ENCODE data around the gene RAPGEF4.

RAPGEF4 gene

GRCh38 chr2:172967036-172967982 is 231.7 kb downstream of the RAPGEF4 start:
- DNase-seq (ENCODE audit: low read depth in 2 of 2): no peak

DNA sequence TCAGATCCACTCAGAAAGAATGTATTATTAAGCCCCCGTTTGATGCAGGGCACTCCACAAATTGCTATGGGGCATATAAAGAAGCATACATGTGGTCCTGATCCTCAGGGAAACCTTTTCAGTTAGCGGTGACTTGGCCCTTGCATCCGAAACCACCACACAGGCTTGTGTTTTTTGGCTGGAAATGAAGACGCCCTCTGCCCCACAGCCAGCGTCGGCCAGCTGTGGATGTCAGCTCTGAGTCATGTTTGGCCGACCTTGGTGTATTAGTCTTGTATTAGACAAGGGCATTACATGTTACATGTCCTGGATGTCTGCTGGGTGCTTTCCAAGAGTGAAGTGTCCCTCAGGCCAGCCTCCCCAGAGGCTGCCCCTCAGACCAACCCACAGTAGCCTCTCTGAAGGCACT is 232.4 kb downstream of the RAPGEF4 start:
- DNase-seq (ENCODE audit: low read depth in 2 of 2): no peak

DNA sequence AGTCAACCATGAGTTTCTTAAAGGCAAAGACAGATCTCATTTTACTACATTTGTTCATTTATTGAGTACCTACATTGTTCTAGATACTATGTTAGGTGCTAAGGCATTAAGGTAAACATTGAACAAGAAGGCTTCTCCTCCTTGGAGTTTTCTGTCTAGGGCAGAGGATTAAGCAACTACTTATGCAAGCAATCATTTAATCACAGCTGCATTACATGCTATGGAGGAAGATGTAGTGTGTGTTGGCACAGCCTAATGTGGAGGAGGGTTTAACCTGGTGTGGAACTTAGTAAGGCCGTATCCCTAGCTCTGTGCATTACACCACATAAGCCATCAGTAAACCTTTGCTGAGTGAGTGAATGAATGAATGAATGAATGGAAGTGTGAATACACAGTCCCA is 233.5 kb downstream of the RAPGEF4 start:
- DNase-seq (ENCODE audit: low read depth in 2 of 2): no peak

DNA sequence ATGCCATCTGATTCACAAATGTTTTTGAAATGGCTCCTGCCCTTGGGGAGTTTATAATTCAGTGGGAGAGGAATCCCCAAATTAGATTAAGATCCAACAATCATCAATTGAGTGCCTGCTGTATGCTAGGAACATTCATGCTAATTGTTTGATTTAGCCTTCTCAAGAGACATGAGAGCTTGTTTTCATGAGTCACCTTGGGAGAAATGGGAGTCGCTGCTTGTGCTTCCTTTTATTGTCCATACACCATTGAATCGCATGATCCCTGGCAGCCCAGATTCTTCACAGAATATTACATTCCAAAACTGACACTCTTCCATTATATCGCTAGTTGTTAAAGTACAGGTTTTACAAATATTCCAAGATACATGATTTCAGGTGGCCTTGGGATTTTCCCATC is 234.0 kb downstream of the RAPGEF4 start:
- DNase-seq (ENCODE audit: low read depth in 2 of 2): no peak

GRCh38 chr2:172970660-172971059 is 235.0 kb downstream of the RAPGEF4 start:
- DNase-seq (ENCODE audit: low read depth in 2 of 2): peak; percentile 11 to 19

- peak; percentile 18 to 24 for DNase-seq (ENCODE audit: low read depth in 2 of 2)
Measured at GRCh38 chr2:172972005-172972619, 236.5 kb downstream of the RAPGEF4 start.

GRCh38 chr2:172974762-172975161 is 239.1 kb downstream of the RAPGEF4 start:
- no peak for DNase-seq (ENCODE audit: low read depth in 2 of 2)

DNA sequence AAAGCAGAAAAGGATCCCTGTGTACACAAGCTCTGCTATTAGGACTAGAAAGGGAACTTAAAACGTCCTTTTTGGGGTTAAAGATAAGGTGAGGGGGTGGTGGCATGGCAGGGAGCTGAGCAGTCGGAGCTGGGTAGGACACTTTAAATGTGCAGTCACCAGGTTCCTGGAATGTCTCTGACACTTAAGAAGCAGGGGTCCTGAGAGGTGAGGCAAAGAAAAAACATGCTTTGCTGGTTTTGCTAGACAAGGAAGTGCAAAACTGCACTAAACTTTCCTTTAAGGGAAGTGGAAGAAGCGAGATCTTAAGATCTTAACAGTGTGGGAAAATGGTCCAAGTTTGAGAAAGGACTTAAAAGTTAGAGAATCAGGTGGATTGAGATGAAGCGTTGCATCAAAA is 240.5 kb downstream of the RAPGEF4 start:
- no peak for DNase-seq (ENCODE audit: low read depth in 2 of 2)

DNA sequence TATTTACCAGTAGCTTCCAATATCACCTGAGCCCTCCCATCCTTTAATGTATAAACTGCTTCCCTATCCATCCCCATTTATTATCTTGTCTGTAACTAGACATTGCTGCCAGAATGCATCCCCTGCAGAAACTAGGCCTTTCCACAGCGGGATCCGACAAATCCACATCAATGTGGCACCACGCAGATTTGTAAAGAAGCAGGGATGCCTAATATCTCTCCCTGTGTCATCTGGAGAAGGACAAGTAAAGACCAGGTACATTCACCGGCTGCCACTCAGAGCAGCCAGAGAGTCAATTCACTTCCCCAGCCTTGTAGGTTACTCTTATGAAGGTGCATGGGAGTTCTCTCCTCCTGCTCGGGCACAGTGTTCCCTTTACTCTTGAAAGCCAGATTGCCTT is 241.2 kb downstream of the RAPGEF4 start:
- DNase-seq (ENCODE audit: low read depth in 2 of 2): no peak

- DNase-seq (ENCODE audit: low read depth in 2 of 2): no peak
Measured at GRCh38 chr2:172977270-172978062, 241.8 kb downstream of the RAPGEF4 start.

GRCh38 chr2:172978063-172978383 is 242.4 kb downstream of the RAPGEF4 start:
- no peak for DNase-seq (ENCODE audit: low read depth in 2 of 2)

GRCh38 chr2:172985139-172985892 is 249.7 kb downstream of the RAPGEF4 start:
- no peak for DNase-seq (ENCODE audit: low read depth in 2 of 2)

DNA sequence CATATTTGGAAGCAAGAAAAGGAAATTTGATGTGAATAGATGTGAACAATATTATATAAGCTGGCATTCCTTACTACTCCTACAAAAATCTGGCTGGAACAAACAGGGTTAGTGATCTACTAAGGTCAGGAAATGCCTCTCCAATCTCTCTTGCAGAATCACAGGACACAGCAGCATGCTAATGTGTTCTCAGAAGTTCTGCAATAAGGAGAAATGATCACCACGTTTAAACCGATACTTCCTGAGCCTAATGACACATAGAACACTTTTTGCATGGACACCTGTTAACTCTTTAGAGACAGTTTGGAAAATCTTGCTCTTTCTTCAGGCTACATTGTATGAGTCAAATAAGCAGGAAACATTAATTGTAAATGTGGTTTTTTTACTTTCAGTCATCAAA is 250.4 kb downstream of the RAPGEF4 start:
- no peak for DNase-seq (ENCODE audit: low read depth in 2 of 2)

DNA sequence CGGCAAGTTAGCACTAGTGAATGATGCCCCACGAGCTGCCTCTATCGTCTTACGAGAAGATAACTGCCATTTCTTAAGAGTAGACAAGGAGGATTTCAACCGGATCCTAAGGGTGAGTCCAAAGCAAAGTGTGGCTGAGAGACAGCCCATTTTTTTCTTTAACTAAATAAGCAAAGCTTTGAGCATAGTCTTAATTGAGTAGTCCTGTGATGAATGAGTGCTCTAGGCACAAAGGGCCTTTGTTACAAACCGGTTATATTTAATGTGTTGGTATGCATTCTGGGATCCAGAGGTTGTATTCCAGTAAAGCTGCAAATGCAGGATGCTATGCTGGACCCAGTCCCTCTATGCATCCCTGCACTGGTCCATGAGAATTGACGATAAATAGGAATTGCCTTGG is 253.1 kb downstream of the RAPGEF4 start:
- DNase-seq (ENCODE audit: low read depth in 2 of 2): no peak

DNA sequence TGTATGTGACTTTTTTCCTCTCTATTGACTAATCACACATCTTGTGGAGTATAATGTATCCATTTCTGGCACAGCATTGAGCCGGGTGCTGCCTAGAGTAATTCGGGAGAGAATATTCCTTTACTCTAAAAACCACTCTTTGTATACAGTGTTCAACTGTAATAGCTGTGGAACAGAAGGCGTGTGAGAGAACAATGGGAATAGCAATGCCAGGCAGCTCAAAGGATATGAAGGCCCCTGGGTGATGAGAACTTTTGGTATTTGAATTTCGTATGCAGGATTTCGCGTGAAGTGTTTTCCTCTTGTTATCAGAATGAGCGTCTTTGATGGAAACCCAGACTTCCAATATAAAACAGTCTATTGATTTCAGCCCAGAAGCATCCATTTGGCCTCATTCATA is 255.4 kb downstream of the RAPGEF4 start:
- no peak for DNase-seq (ENCODE audit: low read depth in 2 of 2)

DNA sequence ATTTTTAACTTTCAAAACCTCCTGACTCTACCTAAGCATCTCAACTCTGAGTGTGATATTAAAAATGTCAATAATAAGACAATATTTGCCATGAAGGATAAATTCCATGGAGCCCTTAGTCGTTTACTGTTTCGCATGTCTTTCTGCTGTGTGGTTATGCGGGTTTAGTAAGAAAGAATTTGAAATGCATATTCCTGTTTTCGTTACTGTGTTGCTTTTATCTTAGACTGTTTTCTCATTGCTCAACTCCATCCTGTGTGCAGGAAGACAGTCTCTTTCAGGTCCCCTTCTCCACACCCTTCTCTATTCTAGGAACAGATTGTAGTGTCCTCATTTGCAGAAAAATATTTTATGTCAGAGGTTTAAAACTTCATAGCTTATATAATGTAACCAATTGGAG is 257.5 kb downstream of the RAPGEF4 start:
- no peak for DNase-seq (ENCODE audit: low read depth in 2 of 2)

- DNase-seq (ENCODE audit: low read depth in 2 of 2): no peak
Measured at GRCh38 chr2:172993931-172994717, 258.5 kb downstream of the RAPGEF4 start.

GRCh38 chr2:172994864-172995263 is 259.2 kb downstream of the RAPGEF4 start:
- no peak for DNase-seq (ENCODE audit: low read depth in 2 of 2)

DNA sequence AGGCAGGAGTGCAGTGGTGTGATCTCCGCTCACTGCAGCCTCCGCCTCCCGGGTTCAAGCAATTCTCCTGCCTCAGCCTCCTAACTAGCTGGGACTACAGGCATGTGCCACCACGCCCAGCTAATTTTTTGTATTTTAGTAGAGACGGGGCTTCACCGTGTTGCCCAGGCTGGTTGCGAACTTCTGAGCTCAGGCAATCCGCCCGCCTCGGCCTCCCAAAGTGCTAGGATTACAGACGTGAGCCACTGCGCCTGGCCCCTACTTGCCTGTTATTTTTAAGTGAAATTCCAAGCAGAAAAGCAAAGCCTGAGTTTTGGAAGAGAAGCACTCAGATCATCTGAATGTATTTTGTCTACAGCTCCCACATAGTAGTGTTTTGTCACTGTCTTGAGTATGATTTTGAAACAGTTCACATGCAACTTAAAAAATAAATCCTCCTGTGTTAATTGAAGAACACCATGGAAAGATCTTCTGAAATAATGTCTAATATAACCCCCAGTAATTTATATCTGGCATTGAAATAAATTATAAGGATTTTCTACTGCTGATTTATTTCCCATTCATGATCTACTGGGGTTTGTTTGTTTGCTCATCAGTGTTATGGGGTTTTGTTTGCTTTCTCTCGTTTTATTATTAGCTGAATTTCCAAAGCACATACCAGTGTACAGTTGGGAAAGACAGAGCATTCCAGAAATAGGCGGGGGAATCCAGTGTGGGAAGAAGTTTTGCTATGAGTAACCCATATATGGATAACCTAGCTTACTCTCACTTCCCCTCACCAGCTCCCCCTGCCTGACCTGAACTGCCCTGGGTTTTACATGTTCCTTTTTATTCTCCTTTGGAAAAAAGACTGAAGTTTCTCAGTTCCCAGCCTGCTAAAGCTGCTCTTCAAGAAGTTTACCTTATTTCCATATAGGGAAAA is 259.9 kb downstream of the RAPGEF4 start:
- DNase-seq (ENCODE audit: low read depth in 2 of 2): no peak

GRCh38 chr2:172996387-172996961 is 260.8 kb downstream of the RAPGEF4 start:
- no peak for DNase-seq (ENCODE audit: low read depth in 2 of 2)

Measured in stimulated activated CD4-positive, alpha-beta T cell treated with anti-CD3 and anti-CD28 coated beads, Interleukin-1b, Interleukin-23, amount 100 ng/mL, for 4 hours (primary cell).